GM06990 (cell line): ENCODE data around the gene CCDC88C.

Experiments used
- DNase-seq: peaks from one replicate; pipeline ENCODE4 v3.0.0-alpha.2; 2011; ENCODE audit not compliant: insufficient read length; ENCODE audit errors: extremely low read depth
- H3K27me3 ChIP-seq: replicated peaks from 2 replicates; pipeline ENCODE4 v1.6.0; 2011; ENCODE audit warnings: low read length; ENCODE audit not compliant: control insufficient read depth, insufficient read depth
- H3K36me3 ChIP-seq: 2 replicates; pipeline ENCODE4 v1.5.1; 2011; ENCODE audit warnings: low read length; ENCODE audit not compliant: control insufficient read depth, insufficient read depth
- H3K4me3 ChIP-seq: replicated peaks from 2 replicates; pipeline ENCODE4 v1.5.1; 2011; ENCODE audit warnings: low read depth, mild to moderate bottlenecking, control low read depth, low read length
- CTCF ChIP-seq: IDR thresholded peaks from 2 replicates; pipeline ENCODE4 v1.5.1; 2011; ENCODE audit warnings: low read length, control low read depth, mild to moderate bottlenecking, inconsistent platforms; ENCODE audit not compliant: insufficient read depth, poor library complexity, severe bottlenecking

Gene CCDC88C

GRCh38 chr14:91255026-91255695, 162.5 kb downstream of the CCDC88C start:
- Histone ChIP-seq H3K4me3 (no peak overlapping the region), H3K36me3 (no peaks in the 10 kb centered on the region), H3K27me3 (no peaks in the 10 kb centered on the region)
- no peak for DNase-seq
- TF ChIP-seq CTCF, result no peak

- Histone ChIP-seq H3K36me3 (no peaks in the 10 kb centered on the region), H3K27me3 (no peaks in the 10 kb centered on the region), H3K4me3 (no peak overlapping the region)
- DNase-seq, result no peak
- no peak for TF ChIP-seq CTCF
Measured at GRCh38 chr14:91254461-91254860, 163.2 kb downstream of the CCDC88C start.

GRCh38 chr14:91253795-91254323, 163.8 kb downstream of the CCDC88C start:
- peak overlapping the region; percentile 59 for H3K4me3 ChIP-seq
- no peaks in the 10 kb centered on the region for H3K36me3 ChIP-seq
- TF ChIP-seq CTCF, result no peak
- no peak for DNase-seq
- H3K27me3 ChIP-seq, result no peaks in the 10 kb centered on the region

GRCh38 chr14:91252871-91253794, 164.5 kb downstream of the CCDC88C start:
- H3K27me3 ChIP-seq, result no peaks in the 10 kb centered on the region
- peak overlapping the region; percentile 59 for H3K4me3 ChIP-seq
- H3K36me3 ChIP-seq, result no peaks in the 10 kb centered on the region
- DNase-seq, result peak; percentile 51
- no peak for TF ChIP-seq CTCF

GRCh38 chr14:91250912-91251311, 166.7 kb downstream of the CCDC88C start:
- Histone ChIP-seq H3K27me3 (no peaks in the 10 kb centered on the region), H3K36me3 (no peaks in the 10 kb centered on the region), H3K4me3 (no peak overlapping the region)
- DNase-seq, result no peak
- TF ChIP-seq CTCF, result no peak
